Stimulated activated CD4-positive, alpha-beta T cell treated with anti-CD3 and anti-CD28 coated beads, Interleukin-15, amount 100 ng/mL, for 48 hours (primary cell): ENCODE results near the gene ATXN1.
"Not testable (repeated sequence)": the region's sequence is repeated elsewhere in the genome, so short reads cannot be mapped to it uniquely, and the experiment has no call there.

Experiments used
- DNase-seq, 2 donors: peaks; one replicate each; pipeline ENCODE4 v3.0.0-alpha.2; 2020; ENCODE audit warnings: low read depth in 2 of 2

The ATXN1 gene

GRCh38 chr6:16476861-16477260, 284.4 kb downstream of the ATXN1 start:
- DNase-seq, result no peak

GRCh38 chr6:16475494-16475781, 285.8 kb downstream of the ATXN1 start:
- DNase-seq, result no peak

- no peak for DNase-seq
Observed at GRCh38 chr6:16474772-16475493, 286.3 kb downstream of the ATXN1 start.

GRCh38 chr6:16473908-16474771, 287.1 kb downstream of the ATXN1 start:
- DNase-seq, result no peak

GRCh38 chr6:16473184-16473907, 287.9 kb downstream of the ATXN1 start:
- no peak for DNase-seq

GRCh38 chr6:16472349-16473069, 288.8 kb downstream of the ATXN1 start:
- DNase-seq, result no peak

GRCh38 chr6:16471910-16472297, 289.4 kb downstream of the ATXN1 start:
- DNase-seq, result no peak

GRCh38 chr6:16471222-16471909, 289.9 kb downstream of the ATXN1 start:
- DNase-seq, result no peak

- DNase-seq, result no peak
Observed at GRCh38 chr6:16470502-16471221, 290.6 kb downstream of the ATXN1 start.

- no peak for DNase-seq
Observed at GRCh38 chr6:16468991-16469615, 292.2 kb downstream of the ATXN1 start.

GRCh38 chr6:16466800-16467553, 294.3 kb downstream of the ATXN1 start:
- no peak for DNase-seq

GRCh38 chr6:16464045-16464444, 297.2 kb downstream of the ATXN1 start:
- no peak for DNase-seq

GRCh38 chr6:16463246-16463645, 298.0 kb downstream of the ATXN1 start:
- not testable (repeated sequence) for DNase-seq

- no peak for DNase-seq
Observed at GRCh38 chr6:16461491-16461890, 299.8 kb downstream of the ATXN1 start.

GRCh38 chr6:16459472-16459871, 301.8 kb downstream of the ATXN1 start:
- not testable (repeated sequence) for DNase-seq

GRCh38 chr6:16452348-16452747, 308.9 kb downstream of the ATXN1 start:
- no peak for DNase-seq

GRCh38 chr6:16450821-16451220, 310.4 kb downstream of the ATXN1 start:
- no peak for DNase-seq

- no peak for DNase-seq
Observed at GRCh38 chr6:16450285-16450684, 311.0 kb downstream of the ATXN1 start.

- DNase-seq, result no peak
Observed at GRCh38 chr6:16446273-16446672, 315.0 kb downstream of the ATXN1 start.
